Sigmoid colon (tissue), 7 donors: Measurements from ENCODE around the gene PLCD3. TPM values are rescaled to one million over a fixed set of nuclear protein-coding genes. Genes with fewer than 3 reads are reported as not detected.

Experiments used
- DNase-seq: peaks from one replicate; pipeline ENCODE4 v3.0.0-alpha.2; 2019
- H3K27ac ChIP-seq, 4 donors: fragments of 200-600 bp; sonication (generic); one replicate each; pipeline ENCODE4 v1.5.1; 2016 to 2019; ENCODE audit warnings: mild to moderate bottlenecking in 1 of 4
- H3K27me3 ChIP-seq, 3 donors: fragments of 200-600 bp; sonication (generic); one replicate each; pipeline ENCODE4 v1.5.1; 2019; ENCODE audit warnings: mild to moderate bottlenecking in 1 of 3
- H3K36me3 ChIP-seq, 4 donors: fragments of 200-600 bp; sonication (generic); one replicate each; pipeline ENCODE4 v1.5.1; 2016 to 2019
- H3K4me1 ChIP-seq, 4 donors: fragments of 200-600 bp; sonication (generic); one replicate each; pipeline ENCODE4 v1.5.1; 2017 to 2019
- H3K4me3 ChIP-seq, 4 donors: fragments of 200-600 bp; sonication (generic); one replicate each; pipeline ENCODE4 v1.5.1; 2017 to 2019; ENCODE audit warnings: mild to moderate bottlenecking in 2 of 4, moderate library complexity in 1 of 4
- H3K9me3 ChIP-seq, 4 donors: fragments of 200-600 bp in 3 of 4; sonication (generic) in 3 of 4; one replicate each; pipeline versions ENCODE4 v1.5.1 to v1.6.1; 2013 to 2019
- CTCF ChIP-seq, 4 experiments: fragments of 450-650 bp in 3 of 4; fragments of 200-600 bp in 1 of 4; IDR thresholded peaks; one replicate each; pipeline ENCODE4 v1.5.1; 2016 to 2019; ENCODE audit warnings: antibody characterized with exemption in 4 of 4, mild to moderate bottlenecking in 3 of 4, moderate library complexity in 2 of 4
- EP300 ChIP-seq, 4 donors: sonication (generic); formaldehyde crosslinking; IDR thresholded peaks; one replicate each; pipeline ENCODE4 v1.6.1; 2017; ENCODE audit warnings: antibody characterized with exemption in 4 of 4
- POLR2A ChIP-seq, 2 donors: fragments of 450-650 bp; IDR thresholded peaks; one replicate each; pipeline ENCODE4 v1.6.1; 2016; ENCODE audit warnings: antibody characterized with exemption in 2 of 2, mild to moderate bottlenecking in 2 of 2, moderate library complexity in 2 of 2
- POLR2AphosphoS5 ChIP-seq, 4 donors: sonication (generic); formaldehyde crosslinking; IDR thresholded peaks; one replicate each; pipeline ENCODE4 v1.6.1; 2017; ENCODE audit warnings: antibody characterized with exemption in 4 of 4
- WGBS, 2 donors: extraction: QIAGEN DNeasy Blood & Tissue Kit; methylation state at CpG; one replicate each; pipeline ENCODE4 v1.1.7; 2013; 5-methylcytosine and 5-hydroxymethylcytosine counted together
- intact Hi-C: fragments of 100-400 bp; cut with DNase I; formaldehyde crosslinking; loops from one replicate; pipeline ENCODE4 v1.15.1; 2023
- polyA plus RNA-seq, 3 donors: library from polyadenylated mRNA; stranded (reverse); fragments of 200-250 nt; gene quantifications; one replicate each; pipeline ENCODE4 v1.2.3, GENCODE V29; 2013
- total RNA-seq, 4 donors: library from RNA; depleted of rRNA; stranded (reverse); fragments of >200 nt; gene quantifications; one replicate each; pipeline ENCODE4 v1.1.0, GENCODE V29; 2016
- donor health status: healthy with polysubstance abuse.
- donor health status: Bipolar disorder and iron deficiency.
- donor health status: healthy.

Gene PLCD3
- total and polyA plus RNA-seq, 7 donors = 27.4 to 274 (median 45.7) TPM

- Histone ChIP-seq H3K9me3 (no peaks in the 10 kb centered on the region), H3K4me3 (peak overlapping the region; percentile 80 to 99 (median 84)), H3K4me1 (peaks cover 0 to 64% (median 54%) of the 10 kb centered on the region in 4 donors), H3K27me3 (no peaks in the 10 kb centered on the region), H3K27ac (peak overlapping the region; percentile 97 to 100 (median 100)), H3K36me3 (peaks cover 0 to 4% (median 0%) of the 10 kb centered on the region in 4 donors)
- peak; percentile 94 for DNase-seq
- WGBS, 2 donors = 1% methylated on average over 71 of the region's 71 CpGs
- TF ChIP-seq POLR2A (IDR thresholded peaks at IDR 0.05) (peak; percentile 44 to 55), CTCF (IDR thresholded peaks at IDR 0.05) (peak; percentile 85 to 92 (median 90)), EP300 (IDR thresholded peaks at IDR 0.05) (no peak), POLR2AphosphoS5 (IDR thresholded peaks at IDR 0.05) (peak; percentile 92 to 96 (median 94))
- intact Hi-C loops = loop anchor here (2.0 to 5.0 kb wide), 3 partner anchors 16 to 232 kb away; partner anchors contain the start of gene HEXIM1
These were observed 503 bp upstream of the PLCD3 start for GRCh38 chr17:45132572-45133463.

GRCh38 chr17:45131616-45132319 is 547 bp downstream of the PLCD3 start:
- Histone ChIP-seq H3K27ac (peak overlapping the region; percentile 97 to 100 (median 100)), H3K27me3 (no peaks in the 10 kb centered on the region), H3K4me1 (peaks cover 0 to 67% (median 61%) of the 10 kb centered on the region in 4 donors), H3K36me3 (no peaks in the 10 kb centered on the region), H3K9me3 (no peaks in the 10 kb centered on the region), H3K4me3 (peak overlapping the region; percentile 80 to 99 (median 84))
- TF ChIP-seq CTCF (IDR thresholded peaks at IDR 0.05) (peak; percentile 87 to 98 (median 95)), POLR2A (IDR thresholded peaks at IDR 0.05) (no peak)
- intact Hi-C loops = loop anchor here (2.0 to 5.0 kb wide), 5 partner anchors 17 to 231 kb away; partner anchors contain the start of gene HEXIM1
- WGBS, 2 donors = 7 to 9% methylated on average over 46 of the region's 46 CpGs
- DNase-seq = peak; percentile 79

GRCh38 chr17:45130681-45131615 is 1.4 kb downstream of the PLCD3 start:
- peak overlapping the region; percentile 80 to 99 (median 84) for H3K4me3 ChIP-seq
- 72 to 85% methylated on average over 17 of the region's 17 CpGs for WGBS, 2 donors
- H3K27me3 ChIP-seq = no peaks in the 10 kb centered on the region
- peak; percentile 64 for DNase-seq
- TF ChIP-seq POLR2A (IDR thresholded peaks at IDR 0.05) = no peak
- TF ChIP-seq EP300 (IDR thresholded peaks at IDR 0.05) = no peak
- no peak for TF ChIP-seq CTCF (IDR thresholded peaks at IDR 0.05)
- TF ChIP-seq POLR2AphosphoS5 (IDR thresholded peaks at IDR 0.05) = no peak
- no peaks in the 10 kb centered on the region for H3K36me3 ChIP-seq
- H3K9me3 ChIP-seq = no peaks in the 10 kb centered on the region
- H3K27ac ChIP-seq = peak overlapping the region; percentile 97 to 100 (median 100)
- H3K4me1 ChIP-seq = peaks cover 0 to 65% (median 55%) of the 10 kb centered on the region in 4 donors
- intact Hi-C loops = loop anchor here (2.0 to 5.0 kb wide), 3 partner anchors 32 to 209 kb away; no protein-coding TSS in a partner anchor
